H1 (cell line): ENCODE measurements around the gene CDH1.

ENCODE experiments used
- CHD2 ChIP-seq: IDR thresholded peaks from 2 replicates; pipeline ENCODE4 v1.6.1; 2012; ENCODE audit warnings: low read length, improper control_type of control experiment
- RBBP5 ChIP-seq: IDR thresholded peaks from 2 replicates; pipeline ENCODE4 v1.7.1; 2012; ENCODE audit warnings: low read depth, mild to moderate bottlenecking, inconsistent platforms, low read length, moderate library complexity, borderline replicate concordance
- SIX5 ChIP-seq: IDR thresholded peaks from 2 replicates; pipeline ENCODE4 v1.6.1; 2011; ENCODE audit warnings: mild to moderate bottlenecking, low read depth, low read length
- TF ChIP-seq, protein P1 (sequence below), 3 experiments: IDR thresholded peaks; 1 replicate in 2 of 3; 2 replicates in 1 of 3; pipeline versions ENCODE4 v1.5.1 to v1.6.1; 2011; ENCODE audit warnings: low read length in 3 of 3, mild to moderate bottlenecking in 3 of 3, inconsistent platforms in 2 of 3, low read depth in 1 of 3, moderate library complexity in 1 of 3; ENCODE audit not compliant: insufficient read depth in 1 of 3; ENCODE audit errors: control extremely low read depth in 1 of 3
- TF ChIP-seq, protein P2 (sequence below): IDR thresholded peaks from 2 replicates; pipeline ENCODE4 v1.6.1; 2011; ENCODE audit warnings: low read length, improper control_type of control experiment

DNA sequence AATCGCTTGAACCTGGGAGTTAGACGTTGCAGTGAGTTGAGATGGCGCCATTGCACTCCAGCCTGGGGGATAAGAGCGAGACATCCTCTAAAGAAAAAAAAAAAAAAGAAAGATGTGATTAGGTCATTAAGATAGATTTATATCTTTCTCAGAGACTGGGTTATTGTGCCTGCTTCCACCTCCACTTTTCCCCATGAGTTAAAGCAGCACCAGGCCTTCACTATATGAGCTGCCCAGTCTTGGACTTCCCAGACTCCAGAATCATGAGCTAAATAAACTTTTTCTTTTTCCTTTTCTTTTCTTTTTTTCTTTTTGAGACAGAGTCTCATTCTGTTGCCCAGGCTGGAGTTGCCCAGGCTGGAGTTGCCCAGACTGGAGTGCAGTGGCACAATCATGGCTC is 19.4 kb upstream of the CDH1 start:
- TF ChIP-seq, protein P1, sequence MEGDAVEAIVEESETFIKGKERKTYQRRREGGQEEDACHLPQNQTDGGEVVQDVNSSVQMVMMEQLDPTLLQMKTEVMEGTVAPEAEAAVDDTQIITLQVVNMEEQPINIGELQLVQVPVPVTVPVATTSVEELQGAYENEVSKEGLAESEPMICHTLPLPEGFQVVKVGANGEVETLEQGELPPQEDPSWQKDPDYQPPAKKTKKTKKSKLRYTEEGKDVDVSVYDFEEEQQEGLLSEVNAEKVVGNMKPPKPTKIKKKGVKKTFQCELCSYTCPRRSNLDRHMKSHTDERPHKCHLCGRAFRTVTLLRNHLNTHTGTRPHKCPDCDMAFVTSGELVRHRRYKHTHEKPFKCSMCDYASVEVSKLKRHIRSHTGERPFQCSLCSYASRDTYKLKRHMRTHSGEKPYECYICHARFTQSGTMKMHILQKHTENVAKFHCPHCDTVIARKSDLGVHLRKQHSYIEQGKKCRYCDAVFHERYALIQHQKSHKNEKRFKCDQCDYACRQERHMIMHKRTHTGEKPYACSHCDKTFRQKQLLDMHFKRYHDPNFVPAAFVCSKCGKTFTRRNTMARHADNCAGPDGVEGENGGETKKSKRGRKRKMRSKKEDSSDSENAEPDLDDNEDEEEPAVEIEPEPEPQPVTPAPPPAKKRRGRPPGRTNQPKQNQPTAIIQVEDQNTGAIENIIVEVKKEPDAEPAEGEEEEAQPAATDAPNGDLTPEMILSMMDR (IDR thresholded peaks at IDR 0.05; ENCODE audit: control extremely low read depth in 1 of 3, insufficient read depth in 1 of 3, low read depth in 1 of 3, low read length in 3 of 3) = no peak
- TF ChIP-seq SIX5 = no peak
- TF ChIP-seq CHD2 = no peak
- no peak for TF ChIP-seq RBBP5
- TF ChIP-seq, protein P2, sequence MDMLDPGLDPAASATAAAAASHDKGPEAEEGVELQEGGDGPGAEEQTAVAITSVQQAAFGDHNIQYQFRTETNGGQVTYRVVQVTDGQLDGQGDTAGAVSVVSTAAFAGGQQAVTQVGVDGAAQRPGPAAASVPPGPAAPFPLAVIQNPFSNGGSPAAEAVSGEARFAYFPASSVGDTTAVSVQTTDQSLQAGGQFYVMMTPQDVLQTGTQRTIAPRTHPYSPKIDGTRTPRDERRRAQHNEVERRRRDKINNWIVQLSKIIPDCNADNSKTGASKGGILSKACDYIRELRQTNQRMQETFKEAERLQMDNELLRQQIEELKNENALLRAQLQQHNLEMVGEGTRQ = no peak
